Suprapubic skin (tissue), 4 donors: Measurements from ENCODE around the gene SLC24A4. TPM values are rescaled to one million over a fixed set of nuclear protein-coding genes. Genes with fewer than 3 reads are reported as not detected.

Source experiments
- DNase-seq, 2 donors: peaks; one replicate each; pipeline ENCODE4 v3.0.0-alpha.2; 2019; ENCODE audit warnings: low spot score in 2 of 2
- H3K27ac ChIP-seq: fragments of 200-600 bp; sonication (generic); one replicate; pipeline ENCODE4 v1.5.1; 2019
- H3K27me3 ChIP-seq: fragments of 200-600 bp; sonication (generic); one replicate; pipeline ENCODE4 v1.5.1; 2019
- H3K36me3 ChIP-seq: fragments of 200-600 bp; sonication (generic); one replicate; pipeline ENCODE4 v1.5.1; 2019
- H3K4me1 ChIP-seq: fragments of 200-600 bp; sonication (generic); one replicate; pipeline ENCODE4 v1.5.1; 2019
- H3K4me3 ChIP-seq: fragments of 200-600 bp; sonication (generic); one replicate; pipeline ENCODE4 v1.5.1; 2019; ENCODE audit warnings: mild to moderate bottlenecking
- H3K9me3 ChIP-seq: fragments of 200-600 bp; sonication (generic); one replicate; pipeline ENCODE4 v1.5.1; 2019
- CTCF ChIP-seq, 2 donors: fragments of 200-600 bp in 1 of 2; fragments of 450-650 bp in 1 of 2; sonication (generic) in 1 of 2; IDR thresholded peaks; one replicate each; pipeline ENCODE4 v1.5.1; 2016 to 2019; ENCODE audit warnings: antibody characterized with exemption in 2 of 2, mild to moderate bottlenecking in 1 of 2, moderate library complexity in 1 of 2
- EP300 ChIP-seq: sonication (generic); formaldehyde crosslinking; IDR thresholded peaks from one replicate; pipeline ENCODE4 v1.6.1; 2017; ENCODE audit warnings: antibody characterized with exemption
- POLR2A ChIP-seq, 2 donors: fragments of 450-650 bp; IDR thresholded peaks; one replicate each; pipeline ENCODE4 v1.6.1; 2017; ENCODE audit warnings: antibody characterized with exemption in 2 of 2, mild to moderate bottlenecking in 2 of 2, moderate library complexity in 2 of 2
- POLR2AphosphoS5 ChIP-seq, 3 donors: sonication (generic); formaldehyde crosslinking; IDR thresholded peaks; one replicate each; pipeline ENCODE4 v1.6.1; 2017; ENCODE audit warnings: antibody characterized with exemption in 3 of 3
- WGBS: methylation state at CpG from one replicate; pipeline ENCODE4 v1.1.5; 2018; 5-methylcytosine and 5-hydroxymethylcytosine counted together
- total RNA-seq, 4 donors: library from RNA; depleted of rRNA; stranded (reverse); fragments of >200 nt; gene quantifications; one replicate each; pipeline ENCODE4 v1.1.0, GENCODE V29; 2016

SLC24A4 gene
- total RNA-seq, 4 donors from 2014 or later, result 0.11 to 0.57 (median 0.34) TPM

- H3K4me1 ChIP-seq, result no peaks in the 10 kb centered on the region
- no peak overlapping the region for H3K27ac ChIP-seq
- H3K9me3 ChIP-seq, result no peaks in the 10 kb centered on the region
- WGBS, result 86% methylated on average over 5 of the region's 5 CpGs
- no peak for DNase-seq
- H3K36me3 ChIP-seq, result no peaks in the 10 kb centered on the region
- TF ChIP-seq CTCF (IDR thresholded peaks at IDR 0.05), result no peak
- no peak for TF ChIP-seq POLR2A (IDR thresholded peaks at IDR 0.05)
- no peak for TF ChIP-seq POLR2AphosphoS5 (IDR thresholded peaks at IDR 0.05)
- no peak for TF ChIP-seq EP300
- peaks cover 20% of the 10 kb centered on the region for H3K27me3 ChIP-seq
- H3K4me3 ChIP-seq, result no peak overlapping the region
Measured at GRCh38 chr14:92277031-92277430, 45.9 kb upstream of the SLC24A4 start.

GRCh38 chr14:92280554-92281262, 42.3 kb upstream of the SLC24A4 start:
- 81% methylated on average over 4 of the region's 4 CpGs for WGBS
- TF ChIP-seq POLR2A (IDR thresholded peaks at IDR 0.05), result no peak
- TF ChIP-seq POLR2AphosphoS5 (IDR thresholded peaks at IDR 0.05), result no peak
- TF ChIP-seq CTCF (IDR thresholded peaks at IDR 0.05), result no peak
- TF ChIP-seq EP300, result no peak
- no peak overlapping the region for H3K27ac ChIP-seq
- H3K4me3 ChIP-seq, result no peak overlapping the region
- H3K36me3 ChIP-seq, result no peaks in the 10 kb centered on the region
- H3K9me3 ChIP-seq, result no peaks in the 10 kb centered on the region
- peaks cover 11% of the 10 kb centered on the region for H3K27me3 ChIP-seq
- H3K4me1 ChIP-seq, result no peaks in the 10 kb centered on the region
- DNase-seq, result no peak

- DNase-seq, result no peak
- WGBS, result 94% methylated on average over 2 of the region's 2 CpGs
- Histone ChIP-seq H3K9me3 (no peaks in the 10 kb centered on the region), H3K36me3 (no peaks in the 10 kb centered on the region), H3K27me3 (peaks cover under 1% of the 10 kb centered on the region), H3K4me3 (no peak overlapping the region), H3K4me1 (no peaks in the 10 kb centered on the region), H3K27ac (no peak overlapping the region)
- TF ChIP-seq CTCF (IDR thresholded peaks at IDR 0.05) (no peak), POLR2A (IDR thresholded peaks at IDR 0.05) (no peak), EP300 (no peak), POLR2AphosphoS5 (IDR thresholded peaks at IDR 0.05) (no peak)
Measured at GRCh38 chr14:92282669-92283068, 40.3 kb upstream of the SLC24A4 start.

GRCh38 chr14:92285311-92285710, 37.7 kb upstream of the SLC24A4 start:
- H3K27ac ChIP-seq, result no peak overlapping the region
- H3K4me3 ChIP-seq, result no peak overlapping the region
- WGBS, result 84% methylated on average over 3 of the region's 3 CpGs
- H3K4me1 ChIP-seq, result no peaks in the 10 kb centered on the region
- DNase-seq, result no peak
- no peaks in the 10 kb centered on the region for H3K36me3 ChIP-seq
- H3K9me3 ChIP-seq, result no peaks in the 10 kb centered on the region
- TF ChIP-seq EP300 (no peak), CTCF (IDR thresholded peaks at IDR 0.05) (no peak), POLR2AphosphoS5 (IDR thresholded peaks at IDR 0.05) (no peak)
- peaks cover 18% of the 10 kb centered on the region for H3K27me3 ChIP-seq

GRCh38 chr14:92287987-92288386, 35.0 kb upstream of the SLC24A4 start:
- WGBS, result 78% methylated on average over 7 of the region's 10 CpGs
- no peak for DNase-seq
- no peak overlapping the region for H3K4me3 ChIP-seq
- H3K27me3 ChIP-seq, result peaks cover 23% of the 10 kb centered on the region
- H3K9me3 ChIP-seq, result no peaks in the 10 kb centered on the region
- H3K4me1 ChIP-seq, result no peaks in the 10 kb centered on the region
- no peak overlapping the region for H3K27ac ChIP-seq
- no peaks in the 10 kb centered on the region for H3K36me3 ChIP-seq
- TF ChIP-seq POLR2A (IDR thresholded peaks at IDR 0.05) (no peak), CTCF (IDR thresholded peaks at IDR 0.05) (no peak), POLR2AphosphoS5 (IDR thresholded peaks at IDR 0.05) (no peak), EP300 (no peak)
